ENCODE measurements around the gene ZNF219.

DNA sequence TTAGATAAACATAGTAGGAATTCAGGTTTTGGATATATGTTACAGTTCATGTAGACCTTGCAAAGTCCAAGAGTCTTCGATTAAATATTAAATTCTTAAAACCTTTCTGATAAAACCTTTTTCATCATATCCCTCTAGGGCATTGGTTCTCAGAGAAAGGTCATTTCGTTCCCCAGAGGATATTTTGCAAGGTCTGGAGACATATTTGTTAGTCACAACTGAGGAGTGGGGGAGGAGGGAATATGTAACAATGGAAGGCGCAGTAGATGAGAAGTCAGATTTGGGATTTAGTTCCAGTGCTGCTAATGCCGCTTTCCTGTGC, 7.7 kb upstream of the ZNF219 start:
- TF ChIP-seq POLR2AphosphoS5 (IDR thresholded peaks at IDR 0.05; ENCODE audit: low read depth, low read length) (no peak), SIN3A (IDR thresholded peaks at IDR 0.05; ENCODE audit: borderline replicate concordance, insufficient read depth, low read depth, low read length) (no peak), TCF7L2 (IDR thresholded peaks at IDR 0.05; ENCODE audit: low read depth, low read length) (no peak)
- TF ChIP-seq, protein P1, sequence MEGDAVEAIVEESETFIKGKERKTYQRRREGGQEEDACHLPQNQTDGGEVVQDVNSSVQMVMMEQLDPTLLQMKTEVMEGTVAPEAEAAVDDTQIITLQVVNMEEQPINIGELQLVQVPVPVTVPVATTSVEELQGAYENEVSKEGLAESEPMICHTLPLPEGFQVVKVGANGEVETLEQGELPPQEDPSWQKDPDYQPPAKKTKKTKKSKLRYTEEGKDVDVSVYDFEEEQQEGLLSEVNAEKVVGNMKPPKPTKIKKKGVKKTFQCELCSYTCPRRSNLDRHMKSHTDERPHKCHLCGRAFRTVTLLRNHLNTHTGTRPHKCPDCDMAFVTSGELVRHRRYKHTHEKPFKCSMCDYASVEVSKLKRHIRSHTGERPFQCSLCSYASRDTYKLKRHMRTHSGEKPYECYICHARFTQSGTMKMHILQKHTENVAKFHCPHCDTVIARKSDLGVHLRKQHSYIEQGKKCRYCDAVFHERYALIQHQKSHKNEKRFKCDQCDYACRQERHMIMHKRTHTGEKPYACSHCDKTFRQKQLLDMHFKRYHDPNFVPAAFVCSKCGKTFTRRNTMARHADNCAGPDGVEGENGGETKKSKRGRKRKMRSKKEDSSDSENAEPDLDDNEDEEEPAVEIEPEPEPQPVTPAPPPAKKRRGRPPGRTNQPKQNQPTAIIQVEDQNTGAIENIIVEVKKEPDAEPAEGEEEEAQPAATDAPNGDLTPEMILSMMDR (IDR thresholded peaks at IDR 0.05), result no peak
- TF ChIP-seq, protein P2, sequence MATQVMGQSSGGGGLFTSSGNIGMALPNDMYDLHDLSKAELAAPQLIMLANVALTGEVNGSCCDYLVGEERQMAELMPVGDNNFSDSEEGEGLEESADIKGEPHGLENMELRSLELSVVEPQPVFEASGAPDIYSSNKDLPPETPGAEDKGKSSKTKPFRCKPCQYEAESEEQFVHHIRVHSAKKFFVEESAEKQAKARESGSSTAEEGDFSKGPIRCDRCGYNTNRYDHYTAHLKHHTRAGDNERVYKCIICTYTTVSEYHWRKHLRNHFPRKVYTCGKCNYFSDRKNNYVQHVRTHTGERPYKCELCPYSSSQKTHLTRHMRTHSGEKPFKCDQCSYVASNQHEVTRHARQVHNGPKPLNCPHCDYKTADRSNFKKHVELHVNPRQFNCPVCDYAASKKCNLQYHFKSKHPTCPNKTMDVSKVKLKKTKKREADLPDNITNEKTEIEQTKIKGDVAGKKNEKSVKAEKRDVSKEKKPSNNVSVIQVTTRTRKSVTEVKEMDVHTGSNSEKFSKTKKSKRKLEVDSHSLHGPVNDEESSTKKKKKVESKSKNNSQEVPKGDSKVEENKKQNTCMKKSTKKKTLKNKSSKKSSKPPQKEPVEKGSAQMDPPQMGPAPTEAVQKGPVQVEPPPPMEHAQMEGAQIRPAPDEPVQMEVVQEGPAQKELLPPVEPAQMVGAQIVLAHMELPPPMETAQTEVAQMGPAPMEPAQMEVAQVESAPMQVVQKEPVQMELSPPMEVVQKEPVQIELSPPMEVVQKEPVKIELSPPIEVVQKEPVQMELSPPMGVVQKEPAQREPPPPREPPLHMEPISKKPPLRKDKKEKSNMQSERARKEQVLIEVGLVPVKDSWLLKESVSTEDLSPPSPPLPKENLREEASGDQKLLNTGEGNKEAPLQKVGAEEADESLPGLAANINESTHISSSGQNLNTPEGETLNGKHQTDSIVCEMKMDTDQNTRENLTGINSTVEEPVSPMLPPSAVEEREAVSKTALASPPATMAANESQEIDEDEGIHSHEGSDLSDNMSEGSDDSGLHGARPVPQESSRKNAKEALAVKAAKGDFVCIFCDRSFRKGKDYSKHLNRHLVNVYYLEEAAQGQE (IDR thresholded peaks at IDR 0.05; ENCODE audit: insufficient read depth in 1 of 2, low read depth in 2 of 2, low read length in 1 of 2), result no peak

Measured in Panc1 (cell line).